HepG2 (cell line): ENCODE results near the gene SYCP2. TPM values are rescaled to one million over a fixed set of nuclear protein-coding genes. Genes with fewer than 3 reads are reported as not detected.

Experiments
- ATAC-seq: fragments of 200-7000 bp; cut with Tn5 transposase; 3 replicates; pipeline ENCODE4 v1.9.1; 2020; ENCODE audit warnings: mild to moderate bottlenecking, moderate library complexity
- BruUV-seq: library from RNA; stranded (reverse); fragments of 400-500 nt; replicated peaks from 2 replicates; lab custom pipeline; 2021; lab: Mats Ljungman, UMichigan
- CTCF ChIA-PET: fragments of 300-600 bp; formaldehyde crosslinking; extraction: SDS; loops from one replicate; lab custom pipeline; 2021; ENCODE audit warnings: low total read pairs, inconsistent platforms, low intra/inter-chr PET ratio; lab: Yijun Ruan, JAX
- POLR2A ChIA-PET: fragments of 350-600 bp; sonication (Branson Sonifier 250); formaldehyde crosslinking; loops from one replicate; lab custom pipeline; 2020; ENCODE audit warnings: antibody characterized with exemption, inconsistent platforms; lab: Yijun Ruan, JAX
- DNase-seq: peaks from one replicate; pipeline ENCODE4 v3.0.0-alpha.2; 2015; ENCODE audit warnings: low spot score
- FAIRE-seq: peaks from 3 replicates; lab custom pipeline; 2011; peaks lifted over from hg19 to GRCh38; lab: Jason Lieb, UNC
- H2AFZ ChIP-seq: one replicate; pipeline ENCODE4 v1.6.1; 2011; ENCODE audit warnings: low read length, inconsistent platforms
- H3K27ac ChIP-seq: fragments of 300-600 bp; 3 replicates; pipeline ENCODE4 v1.8.0; 2011; ENCODE audit warnings: mixed run types, mild to moderate bottlenecking, mixed read lengths, low read length, inconsistent platforms; ENCODE audit not compliant: insufficient read depth; ENCODE audit errors: extremely low read length
- H3K27me3 ChIP-seq, 2 experiments: fragments of 200-600 bp in 1 of 2; 2 replicates in 1 of 2; 3 replicates in 1 of 2; pipeline versions ENCODE4 v1.6.0 to v1.8.0; 2011; ENCODE audit warnings: low read length in 2 of 2, mild to moderate bottlenecking in 2 of 2, moderate library complexity in 2 of 2, inconsistent platforms in 1 of 2; ENCODE audit not compliant: insufficient read depth in 2 of 2, control insufficient read depth in 1 of 2
- H3K36me3 ChIP-seq, 2 experiments: fragments of 200-600 bp in 1 of 2; replicated peaks in 1 of 2; 2 replicates in 1 of 2; 3 replicates in 1 of 2; pipeline versions ENCODE4 v1.5.1 to v1.8.0; 2011; ENCODE audit warnings: low read length in 2 of 2, inconsistent platforms in 1 of 2; ENCODE audit not compliant: insufficient read depth in 2 of 2, control insufficient read depth in 1 of 2
- H3K4me1 ChIP-seq: 2 replicates; pipeline ENCODE4 v1.5.1; 2012; ENCODE audit warnings: low read length, inconsistent platforms; ENCODE audit not compliant: insufficient read depth
- H3K4me2 ChIP-seq: 2 replicates; pipeline ENCODE4 v1.6.0; 2011; ENCODE audit warnings: low read depth, low read length, inconsistent platforms
- H3K4me3 ChIP-seq, 3 experiments: fragments of 200-600 bp in 1 of 3; sonication (generic), shearing (Covaris generic) in 1 of 3; replicated peaks in 1 of 3; 2 replicates each; pipeline ENCODE4 v1.5.1; 2011 to 2016; ENCODE audit warnings: low read length in 3 of 3, inconsistent platforms in 2 of 3, low read depth in 2 of 3, mild to moderate bottlenecking in 2 of 3, control low read depth in 1 of 3, mixed read lengths in 1 of 3; ENCODE audit not compliant: insufficient read depth in 1 of 3
- H3K79me2 ChIP-seq: one replicate; pipeline ENCODE4 v1.6.1; 2011; ENCODE audit warnings: low read length, inconsistent platforms; ENCODE audit not compliant: insufficient read depth
- H3K9ac ChIP-seq: 2 replicates; pipeline ENCODE4 v1.6.0; 2011; ENCODE audit warnings: mild to moderate bottlenecking, low read depth, low read length, inconsistent platforms; ENCODE audit not compliant: insufficient read depth
- H3K9me3 ChIP-seq: 2 replicates; pipeline ENCODE4 v1.5.1; 2012; ENCODE audit warnings: mild to moderate bottlenecking, low read length
- H4K20me1 ChIP-seq: 2 replicates; pipeline ENCODE4 v1.6.0; 2011; ENCODE audit warnings: inconsistent platforms, mild to moderate bottlenecking, low read length, moderate library complexity; ENCODE audit not compliant: insufficient read depth
- ARNTL ChIP-seq: sonication (generic); formaldehyde crosslinking; IDR thresholded peaks from 2 replicates; pipeline ENCODE4 v1.4.0; 2020; ENCODE audit warnings: mild to moderate bottlenecking, missing genetic modification reagents
- FOXP1 ChIP-seq, 2 experiments: fragments of 450-650 bp in 1 of 2; IDR thresholded peaks; 2 replicates each; pipeline ENCODE4 v1.6.1; 2017 to 2018; ENCODE audit warnings: antibody characterized with exemption in 1 of 2
- GABPB1 ChIP-seq: IDR thresholded peaks from 2 replicates; pipeline ENCODE4 v1.6.1; 2016; ENCODE audit warnings: mild to moderate bottlenecking, missing genetic modification reagents, moderate library complexity, missing compliant biosample characterization
- HMG20B ChIP-seq: conservative IDR thresholded peaks from 2 replicates; pipeline ENCODE4 v1.6.1; 2016; ENCODE audit warnings: missing genetic modification reagents, missing compliant biosample characterization
- PITX1 ChIP-seq: sonication (generic); formaldehyde crosslinking; IDR thresholded peaks from 2 replicates; pipeline ENCODE4 v1.5.1; 2020; ENCODE audit warnings: mild to moderate bottlenecking, missing genetic modification reagents
- SAP130 ChIP-seq: IDR thresholded peaks from 2 replicates; pipeline ENCODE4 v1.6.1; 2016; ENCODE audit warnings: low read depth
- WIZ ChIP-seq: sonication (generic); formaldehyde crosslinking; IDR thresholded peaks from 2 replicates; pipeline ENCODE4 v1.5.1; 2020; ENCODE audit warnings: mild to moderate bottlenecking, missing genetic modification reagents
- ZBTB42 ChIP-seq: sonication (generic); formaldehyde crosslinking; IDR thresholded peaks from 2 replicates; pipeline ENCODE4 v1.5.0; 2020; ENCODE audit warnings: mild to moderate bottlenecking, missing genetic modification reagents
- ZNF331 ChIP-seq: sonication (generic); formaldehyde crosslinking; IDR thresholded peaks from 2 replicates; pipeline ENCODE4 v1.4.0; 2020; ENCODE audit warnings: missing genetic modification reagents
- ZNF34 ChIP-seq: sonication (generic); formaldehyde crosslinking; IDR thresholded peaks from 2 replicates; pipeline ENCODE4 v1.4.0; 2020; ENCODE audit warnings: mild to moderate bottlenecking, missing genetic modification reagents, borderline replicate concordance
- ZNF564 ChIP-seq: sonication (generic); formaldehyde crosslinking; IDR thresholded peaks from 2 replicates; pipeline ENCODE4 v1.8.1; 2023; ENCODE audit warnings: mild to moderate bottlenecking, missing genetic modification reagents
- ZNF652 ChIP-seq: IDR thresholded peaks from 2 replicates; pipeline ENCODE4 v1.6.1; 2016; ENCODE audit warnings: low read depth, borderline replicate concordance
- WGBS: methylation state at CpG from one replicate; pipeline ENCODE4 v1.1.6; 2017; ENCODE audit warnings: low lambda C conversion rate; 5-methylcytosine and 5-hydroxymethylcytosine counted together
- in situ Hi-C: cut with HindIII; loops from 2 replicates; pipeline ENCODE4 v1.10.0; 2017; ENCODE audit warnings: low pct_unique_long_range_greater_than_20kb; ENCODE audit not compliant: extremely low pct_ligation_motif_present
- intact Hi-C: fragments of 100-400 bp; cut with micrococcal nuclease; formaldehyde crosslinking; loops from one replicate; pipeline ENCODE4 v1.10.0; 2022; ENCODE audit not compliant: unreplicated experiment
- polyA plus RNA-seq, 8 experiments: library from polyadenylated mRNA; depleted of rRNA in 3 of 8; stranded (reverse) in 7 of 8; unstranded in 1 of 8; fragments of >200 nt; fragmentation: Illumina TruSeq in 4 of 8; extraction: Trizol in 4 of 8; gene quantifications; 2 replicates each; pipeline versions ENCODE4 v1.2.1 to v1.2.3, GENCODE V29; 2011 to 2016; ENCODE audit warnings: low read depth in 4 of 8, missing spikeins in 1 of 8, mixed read lengths in 1 of 8; ENCODE audit not compliant: insufficient read depth in 1 of 8
- total RNA-seq, 5 experiments: library from RNA; depleted of rRNA; stranded (reverse); fragments of >200 nt; fragmentation: Illumina TruSeq; extraction: Trizol; gene quantifications; 2 replicates each; pipeline ENCODE4 v1.2.3, GENCODE V29; 2016; ENCODE audit warnings: low read depth in 1 of 5
- TF ChIP-seq, protein P1 (sequence below): sonication (generic); formaldehyde crosslinking; IDR thresholded peaks from 2 replicates; pipeline ENCODE4 v1.5.0; 2020; ENCODE audit warnings: missing genetic modification reagents, mild to moderate bottlenecking, borderline replicate concordance
- TF ChIP-seq, protein P2 (sequence below): IDR thresholded peaks from 2 replicates; pipeline ENCODE4 v1.6.1; 2016; ENCODE audit warnings: low read depth, control low read depth
- TF ChIP-seq, protein P3 (sequence below): sonication (generic); formaldehyde crosslinking; IDR thresholded peaks from 2 replicates; pipeline ENCODE4 v1.8.0; 2022; ENCODE audit warnings: mild to moderate bottlenecking, missing genetic modification reagents; ENCODE audit not compliant: insufficient replicate concordance
- TF ChIP-seq, protein P4 (sequence below): IDR thresholded peaks from 2 replicates; pipeline ENCODE4 v1.6.1; 2012; ENCODE audit warnings: inconsistent platforms
- TF ChIP-seq, protein P5 (sequence below): sonication (generic); formaldehyde crosslinking; IDR thresholded peaks from 2 replicates; pipeline ENCODE4 v1.5.0; 2020; ENCODE audit warnings: mild to moderate bottlenecking, missing genetic modification reagents
- TF ChIP-seq, protein P6 (sequence below): sonication (generic); formaldehyde crosslinking; IDR thresholded peaks from 2 replicates; pipeline ENCODE4 v1.4.0; 2020; ENCODE audit warnings: missing genetic modification reagents, low read depth, mild to moderate bottlenecking, borderline replicate concordance

SYCP2 gene
- total and polyA plus RNA-seq, 2 of the 13 experiments (the other 11 are each of a cell fraction or from before 2014, with no cell fraction given): 0.07 to 0.24 TPM

DNA sequence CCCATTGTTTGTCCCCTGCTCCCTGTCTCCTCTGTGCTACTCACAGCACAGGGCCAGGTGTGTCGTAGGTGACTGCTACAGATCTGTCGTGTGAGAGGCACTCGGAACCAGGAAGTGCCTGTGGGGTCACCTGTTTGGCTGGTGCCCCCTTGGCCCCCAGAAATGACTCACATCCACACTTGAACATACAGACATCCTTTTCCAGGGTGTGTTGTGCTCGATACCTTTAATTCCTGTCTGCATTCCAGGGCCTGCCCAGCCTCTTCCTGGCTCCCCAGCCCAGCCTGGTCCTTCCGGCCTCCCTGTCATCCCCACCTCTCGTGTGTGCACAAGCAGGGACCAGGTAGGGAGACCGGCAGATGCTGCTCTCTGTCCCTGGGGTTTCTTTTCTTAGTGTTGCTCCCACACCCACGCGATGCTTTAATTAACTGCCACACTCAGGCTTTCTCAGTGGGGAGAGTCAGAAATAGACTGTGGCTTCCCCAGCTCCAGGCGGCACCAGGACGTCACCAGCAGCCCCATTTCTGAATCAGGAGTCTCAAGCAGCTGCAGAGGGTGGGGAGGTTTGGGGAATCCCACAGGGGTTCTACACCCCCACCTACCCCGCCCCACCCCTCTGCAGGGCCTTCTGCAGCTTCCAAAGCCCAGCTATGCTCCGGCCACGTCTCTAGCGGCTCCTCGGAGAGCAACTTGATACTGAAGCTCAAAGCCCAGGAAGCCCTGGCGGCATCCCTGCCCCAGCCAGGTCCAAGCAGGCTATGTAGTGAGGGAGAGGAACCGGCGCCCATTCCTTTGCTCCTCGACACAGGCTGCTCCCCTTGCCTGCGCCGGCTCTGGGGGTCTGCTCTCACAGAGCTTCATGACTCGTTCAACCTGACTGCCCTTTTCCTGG, 102.2 kb downstream of the SYCP2 start:
- Histone ChIP-seq H3K79me2 (no peaks in the 10 kb centered on the region), H3K4me1 (no peaks in the 10 kb centered on the region), H4K20me1 (no peaks in the 10 kb centered on the region; the same call in 1 of the 2 replicates), H2AFZ (no peak overlapping the region), H3K4me2 (no peak overlapping the region), H3K27me3 (peaks cover 20 to 35% of the 10 kb centered on the region in 2 experiments), H3K36me3 (no peaks in the 10 kb centered on the region), H3K4me3 (no peak overlapping the region), H3K9me3 (no peaks in the 10 kb centered on the region), H3K27ac (no peak overlapping the region), H3K9ac (no peak overlapping the region)
- no peak for DNase-seq
- FAIRE-seq: no peak
- BruUV-seq: no TSS peak
- ChIA-PET POLR2A (no interaction called here), CTCF (no interaction called here)
- WGBS: 21% methylated on average over 21 of the region's 23 CpGs
- in situ Hi-C loops: no loop called here
- intact Hi-C loops: no loop called here
- no peak for ATAC-seq
- TF ChIP-seq, protein P1, sequence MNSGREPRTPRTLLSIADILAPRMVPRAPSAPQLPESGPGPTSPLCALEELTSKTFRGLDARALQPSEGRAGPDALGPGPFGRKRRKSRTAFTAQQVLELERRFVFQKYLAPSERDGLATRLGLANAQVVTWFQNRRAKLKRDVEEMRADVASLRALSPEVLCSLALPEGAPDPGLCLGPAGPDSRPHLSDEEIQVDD (CRISPR knock-in tag): no peak
- TF ChIP-seq, protein P2, sequence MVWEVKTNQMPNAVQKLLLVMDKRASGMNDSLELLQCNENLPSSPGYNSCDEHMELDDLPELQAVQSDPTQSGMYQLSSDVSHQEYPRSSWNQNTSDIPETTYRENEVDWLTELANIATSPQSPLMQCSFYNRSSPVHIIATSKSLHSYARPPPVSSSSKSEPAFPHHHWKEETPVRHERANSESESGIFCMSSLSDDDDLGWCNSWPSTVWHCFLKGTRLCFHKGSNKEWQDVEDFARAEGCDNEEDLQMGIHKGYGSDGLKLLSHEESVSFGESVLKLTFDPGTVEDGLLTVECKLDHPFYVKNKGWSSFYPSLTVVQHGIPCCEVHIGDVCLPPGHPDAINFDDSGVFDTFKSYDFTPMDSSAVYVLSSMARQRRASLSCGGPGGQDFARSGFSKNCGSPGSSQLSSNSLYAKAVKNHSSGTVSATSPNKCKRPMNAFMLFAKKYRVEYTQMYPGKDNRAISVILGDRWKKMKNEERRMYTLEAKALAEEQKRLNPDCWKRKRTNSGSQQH (CRISPR knock-in tag): no peak
- TF ChIP-seq ZBTB42 (CRISPR knock-in tag) (no peak), SAP130 (CRISPR knock-in tag) (no peak), PITX1 (CRISPR knock-in tag) (no peak), ZNF652 (CRISPR knock-in tag) (no peak), HMG20B (no peak), ZNF34 (CRISPR knock-in tag) (no peak), WIZ (CRISPR knock-in tag) (no peak), ARNTL (CRISPR knock-in tag) (no peak), GABPB1 (CRISPR knock-in tag) (no peak), ZNF564 (CRISPR knock-in tag) (no peak), FOXP1 (IDR thresholded peaks at IDR 0.05) (no peak), FOXP1 (CRISPR knock-in tag; IDR thresholded peaks at IDR 0.05) (no peak), ZNF331 (CRISPR knock-in tag) (no peak)
- TF ChIP-seq, protein P3, sequence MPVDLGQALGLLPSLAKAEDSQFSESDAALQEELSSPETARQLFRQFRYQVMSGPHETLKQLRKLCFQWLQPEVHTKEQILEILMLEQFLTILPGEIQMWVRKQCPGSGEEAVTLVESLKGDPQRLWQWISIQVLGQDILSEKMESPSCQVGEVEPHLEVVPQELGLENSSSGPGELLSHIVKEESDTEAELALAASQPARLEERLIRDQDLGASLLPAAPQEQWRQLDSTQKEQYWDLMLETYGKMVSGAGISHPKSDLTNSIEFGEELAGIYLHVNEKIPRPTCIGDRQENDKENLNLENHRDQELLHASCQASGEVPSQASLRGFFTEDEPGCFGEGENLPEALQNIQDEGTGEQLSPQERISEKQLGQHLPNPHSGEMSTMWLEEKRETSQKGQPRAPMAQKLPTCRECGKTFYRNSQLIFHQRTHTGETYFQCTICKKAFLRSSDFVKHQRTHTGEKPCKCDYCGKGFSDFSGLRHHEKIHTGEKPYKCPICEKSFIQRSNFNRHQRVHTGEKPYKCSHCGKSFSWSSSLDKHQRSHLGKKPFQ: no peak
- TF ChIP-seq, protein P4, sequence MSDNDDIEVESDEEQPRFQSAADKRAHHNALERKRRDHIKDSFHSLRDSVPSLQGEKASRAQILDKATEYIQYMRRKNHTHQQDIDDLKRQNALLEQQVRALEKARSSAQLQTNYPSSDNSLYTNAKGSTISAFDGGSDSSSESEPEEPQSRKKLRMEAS: no peak
- TF ChIP-seq, protein P5, sequence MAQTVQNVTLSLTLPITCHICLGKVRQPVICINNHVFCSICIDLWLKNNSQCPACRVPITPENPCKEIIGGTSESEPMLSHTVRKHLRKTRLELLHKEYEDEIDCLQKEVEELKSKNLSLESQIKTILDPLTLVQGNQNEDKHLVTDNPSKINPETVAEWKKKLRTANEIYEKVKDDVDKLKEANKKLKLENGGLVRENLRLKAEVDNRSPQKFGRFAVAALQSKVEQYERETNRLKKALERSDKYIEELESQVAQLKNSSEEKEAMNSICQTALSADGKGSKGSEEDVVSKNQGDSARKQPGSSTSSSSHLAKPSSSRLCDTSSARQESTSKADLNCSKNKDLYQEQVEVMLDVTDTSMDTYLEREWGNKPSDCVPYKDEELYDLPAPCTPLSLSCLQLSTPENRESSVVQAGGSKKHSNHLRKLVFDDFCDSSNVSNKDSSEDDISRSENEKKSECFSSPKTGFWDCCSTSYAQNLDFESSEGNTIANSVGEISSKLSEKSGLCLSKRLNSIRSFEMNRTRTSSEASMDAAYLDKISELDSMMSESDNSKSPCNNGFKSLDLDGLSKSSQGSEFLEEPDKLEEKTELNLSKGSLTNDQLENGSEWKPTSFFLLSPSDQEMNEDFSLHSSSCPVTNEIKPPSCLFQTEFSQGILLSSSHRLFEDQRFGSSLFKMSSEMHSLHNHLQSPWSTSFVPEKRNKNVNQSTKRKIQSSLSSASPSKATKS: no peak
- TF ChIP-seq, protein P6, sequence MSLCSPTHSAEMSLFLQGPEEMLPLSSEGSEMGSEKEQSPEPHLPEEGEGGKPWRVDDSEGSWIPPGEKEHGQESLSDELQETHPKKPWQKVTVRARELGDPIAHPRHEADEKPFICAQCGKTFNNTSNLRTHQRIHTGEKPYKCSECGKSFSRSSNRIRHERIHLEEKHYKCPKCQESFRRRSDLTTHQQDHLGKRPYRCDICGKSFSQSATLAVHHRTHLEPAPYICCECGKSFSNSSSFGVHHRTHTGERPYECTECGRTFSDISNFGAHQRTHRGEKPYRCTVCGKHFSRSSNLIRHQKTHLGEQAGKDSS (CRISPR knock-in tag): no peak
